Measurements from ENCODE around the gene C20orf204.

C20orf204 gene

GRCh38 chr20:64072498-64073063 lies 36.6 kb downstream of the C20orf204 start:
- DNase-seq (ENCODE audit: low spot score) = no peak

- no peak for DNase-seq (ENCODE audit: low spot score)
These were observed 37.6 kb downstream of the C20orf204 start for GRCh38 chr20:64073476-64074183.

- no peak for DNase-seq (ENCODE audit: low spot score)
These were observed 38.3 kb downstream of the C20orf204 start for GRCh38 chr20:64074184-64074789.

- DNase-seq (ENCODE audit: low spot score) = no peak
These were observed 39.0 kb downstream of the C20orf204 start for GRCh38 chr20:64074963-64075362.

GRCh38 chr20:64075556-64075955 lies 39.6 kb downstream of the C20orf204 start:
- DNase-seq (ENCODE audit: low spot score) = no peak

GRCh38 chr20:64076061-64076997 lies 40.3 kb downstream of the C20orf204 start:
- DNase-seq (ENCODE audit: low spot score) = no peak

GRCh38 chr20:64077094-64077493 lies 41.1 kb downstream of the C20orf204 start:
- no peak for DNase-seq (ENCODE audit: low spot score)

GRCh38 chr20:64077541-64077875 lies 41.5 kb downstream of the C20orf204 start:
- DNase-seq (ENCODE audit: low spot score) = no peak

GRCh38 chr20:64077876-64078551 lies 42.0 kb downstream of the C20orf204 start:
- DNase-seq (ENCODE audit: low spot score) = no peak

- no peak for DNase-seq (ENCODE audit: low spot score)
These were observed 42.9 kb downstream of the C20orf204 start for GRCh38 chr20:64078934-64079272.

- peak; percentile 87 for DNase-seq (ENCODE audit: low spot score)
These were observed 43.5 kb downstream of the C20orf204 start, which contains the start of gene RGS19 for GRCh38 chr20:64079273-64080012. RGS19 (minus strand) TSS chr20:64079518; CDS start chr20:64076886, 2,632 bp downstream.

GRCh38 chr20:64080013-64080812 lies 44.2 kb downstream of the C20orf204 start, which contains the start of gene OPRL1:
OPRL1 (plus strand) TSS chr20:64080082; CDS start chr20:64092721, 12,639 bp downstream.
- DNase-seq (ENCODE audit: low spot score) = no peak

GRCh38 chr20:64080813-64081623 lies 45.0 kb downstream of the C20orf204 start:
- DNase-seq (ENCODE audit: low spot score) = no peak

- DNase-seq (ENCODE audit: low spot score) = no peak
These were observed 45.6 kb downstream of the C20orf204 start for GRCh38 chr20:64081624-64081964.

GRCh38 chr20:64082126-64082731 lies 46.2 kb downstream of the C20orf204 start:
- DNase-seq (ENCODE audit: low spot score) = no peak

GRCh38 chr20:64082820-64083377 lies 46.9 kb downstream of the C20orf204 start:
- DNase-seq (ENCODE audit: low spot score) = no peak

GRCh38 chr20:64083378-64083803 lies 47.4 kb downstream of the C20orf204 start:
- DNase-seq (ENCODE audit: low spot score) = peak; percentile 96

- no peak for DNase-seq (ENCODE audit: low spot score)
These were observed 48.1 kb downstream of the C20orf204 start, which contains the start of gene LKAAEAR1 for GRCh38 chr20:64083804-64084684. LKAAEAR1 (minus strand) TSS chr20:64084398; CDS start chr20:64084219, 179 bp downstream.
